IPS-NIHi11 (cell line): ENCODE results near the gene CHRNE.
"Not testable (repeated sequence)": the region's sequence is repeated elsewhere in the genome, so short reads cannot be mapped to it uniquely, and the experiment has no call there.

ENCODE experiments used
- DNase-seq: peaks from one replicate; pipeline ENCODE4 v3.0.0; 2012; ENCODE audit warnings: mixed read lengths, low spot score

Gene CHRNE

DNA sequence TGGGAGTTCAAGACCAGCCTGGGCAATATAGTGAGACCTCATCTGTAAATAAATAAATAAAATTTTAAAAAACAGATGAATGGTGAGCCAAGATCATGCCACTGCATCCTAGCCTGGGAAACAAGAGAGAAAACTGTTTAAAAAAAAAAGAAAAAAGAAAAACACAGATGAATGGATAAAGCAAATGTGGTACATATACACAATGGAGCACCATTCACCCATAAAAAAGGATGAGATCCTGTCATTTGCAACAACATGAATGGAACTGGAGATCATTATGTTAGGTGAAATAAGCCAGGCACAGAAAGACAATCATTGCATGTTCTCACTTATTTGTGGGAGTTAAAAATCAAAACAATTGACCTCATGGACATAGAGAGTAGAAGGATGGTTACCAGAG is 3.7 kb upstream of the CHRNE start:
- DNase-seq = not testable (repeated sequence)

- DNase-seq = no peak
Observed at GRCh38 chr17:4902540-4902939, 358 bp downstream of the CHRNE start.

- peak; percentile 46 for DNase-seq
Observed at GRCh38 chr17:4901648-4902344, 1.1 kb downstream of the CHRNE start.

DNA sequence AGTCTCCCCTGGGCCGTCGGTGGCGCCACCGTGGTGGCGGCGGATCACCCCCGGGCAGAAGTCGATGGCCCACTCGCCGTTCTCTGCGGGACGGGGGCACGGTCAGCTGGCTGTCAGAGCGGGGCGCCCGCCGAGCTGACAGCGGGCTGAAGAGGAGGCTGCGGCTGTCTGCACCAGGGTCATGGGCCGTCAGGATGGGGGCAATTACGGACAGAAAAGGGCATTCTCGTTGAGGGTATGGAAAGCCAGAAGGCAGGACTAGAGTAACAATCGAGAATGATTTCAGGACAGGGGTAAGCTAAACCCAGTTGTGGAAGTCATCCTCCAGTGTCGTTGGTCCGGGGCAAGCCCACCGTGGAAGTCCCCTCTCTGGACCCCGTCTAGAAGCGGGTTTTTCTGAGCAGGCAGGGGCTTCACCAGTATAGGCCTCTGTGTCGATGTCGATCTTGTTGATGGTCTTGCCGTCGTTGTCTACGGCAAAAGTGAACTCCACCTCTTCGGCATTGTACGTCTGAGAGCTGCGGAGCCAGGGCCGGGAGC is 1.7 kb downstream of the CHRNE start:
- no peak for DNase-seq

DNA sequence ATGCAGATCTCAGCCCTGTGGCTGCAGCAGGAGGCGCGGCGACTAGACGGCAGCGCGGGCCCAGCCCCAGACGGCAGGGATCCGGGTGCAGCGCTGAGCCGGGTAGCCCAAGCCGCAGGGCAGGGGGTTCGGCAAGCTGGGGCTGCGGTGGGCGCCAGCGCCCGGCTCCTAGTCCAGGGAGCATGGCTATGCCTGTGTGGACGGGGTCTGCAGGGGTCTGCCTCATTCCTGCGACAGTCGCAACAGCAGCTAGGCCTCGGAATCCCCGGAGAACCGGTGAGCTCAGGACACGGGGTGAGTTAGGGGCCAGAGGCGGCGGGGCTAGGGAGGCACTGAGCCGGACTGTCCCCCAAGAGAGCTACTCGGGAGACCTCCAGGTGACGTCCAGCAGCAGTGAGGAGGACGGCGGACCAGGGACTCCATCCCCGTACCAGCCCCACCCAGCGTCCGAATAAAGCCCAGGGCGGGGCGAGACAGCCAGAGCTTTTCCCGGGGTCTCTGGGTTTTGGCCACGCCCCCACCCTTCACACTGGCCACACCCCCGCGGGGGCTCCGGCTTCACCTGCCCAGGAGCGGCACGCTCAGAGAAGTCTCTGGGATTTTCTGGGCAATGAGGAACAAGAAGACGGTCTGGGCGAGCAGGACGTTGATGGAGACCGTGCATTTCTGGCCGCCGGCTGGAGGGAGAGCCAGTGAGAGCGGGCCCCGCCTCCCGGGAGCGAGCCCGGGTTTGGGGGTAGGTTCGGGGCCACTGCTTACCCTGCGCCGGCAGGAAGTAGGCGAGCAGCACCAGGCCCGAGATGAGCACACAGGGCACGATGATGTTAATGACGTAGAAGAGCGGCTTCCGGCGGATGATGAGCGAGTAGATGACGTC is 2.4 kb downstream of the CHRNE start:
- peak; percentile 48 for DNase-seq

DNA sequence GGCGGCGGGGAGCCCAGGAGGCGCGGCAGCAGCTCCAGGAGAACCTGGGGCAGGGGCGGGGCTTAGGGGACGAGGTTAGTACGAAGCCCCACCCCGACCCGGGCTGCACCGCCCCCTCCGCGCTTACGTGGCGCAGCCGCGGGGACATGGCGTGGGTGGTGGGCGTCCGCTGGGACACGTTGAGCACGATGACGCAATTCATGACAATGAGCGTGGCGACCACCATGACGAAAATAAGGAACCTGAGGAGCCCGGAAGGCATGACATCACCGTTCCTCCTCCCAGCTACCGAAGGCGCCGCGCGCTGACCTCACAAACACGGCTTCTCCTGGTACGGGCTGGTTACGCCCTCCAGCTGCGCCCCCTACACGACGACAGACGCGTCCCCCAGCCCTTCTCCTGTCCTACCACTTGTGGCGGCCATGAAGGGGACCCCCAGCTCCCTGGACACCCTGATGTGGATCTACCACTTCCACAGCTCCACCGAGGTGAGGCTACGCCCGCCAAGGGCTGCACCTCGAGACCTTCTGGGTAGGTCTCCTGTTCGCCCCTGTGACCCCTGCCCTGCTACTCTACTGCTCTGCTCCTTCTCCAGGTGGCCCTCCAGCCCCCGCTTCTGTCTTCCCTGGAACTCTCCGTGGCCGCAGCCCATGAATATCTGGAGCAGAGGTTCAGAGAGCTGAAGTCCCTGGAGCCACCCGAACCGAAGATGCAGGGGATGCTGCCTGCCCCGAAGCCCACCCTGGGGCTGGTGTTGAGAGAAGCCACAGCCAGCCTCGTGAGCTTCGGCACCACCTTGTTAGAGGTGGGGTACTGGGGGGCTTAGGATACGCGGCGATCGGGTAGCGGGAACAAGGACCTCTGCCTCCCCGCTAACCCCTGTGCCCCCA is 3.3 kb downstream of the CHRNE start, which contains the start of gene C17orf107:
Gene C17orf107 (plus strand): TSS at position 196 of the 890 bp plus-strand sequence. CDS start 227 bp downstream, at position 423.
- peak; percentile 90 for DNase-seq

GRCh38 chr17:4898927-4899326 is 4.0 kb downstream of the CHRNE start:
- no peak for DNase-seq

DNA sequence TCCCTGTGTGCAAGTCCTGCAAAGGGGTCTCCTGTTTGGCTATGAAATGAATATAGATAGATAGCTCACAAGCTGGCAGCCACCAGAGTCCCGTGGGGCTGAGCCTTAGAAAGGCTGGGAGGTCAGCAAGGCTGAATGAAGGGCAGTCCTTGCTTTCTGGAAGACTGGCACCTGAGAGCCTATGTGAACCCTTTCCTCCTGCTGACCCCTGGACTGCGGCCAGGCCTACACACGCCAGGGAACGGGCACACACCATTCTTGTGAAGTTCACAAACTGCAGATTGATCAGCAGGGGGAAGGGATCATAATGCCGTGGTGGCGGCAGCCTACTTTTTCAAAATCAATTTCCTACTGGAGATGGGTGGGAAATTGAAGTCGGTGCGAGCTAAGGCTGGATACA is 4.5 kb downstream of the CHRNE start:
- no peak for DNase-seq

GRCh38 chr17:4897785-4898184 is 5.1 kb downstream of the CHRNE start:
- no peak for DNase-seq

DNA sequence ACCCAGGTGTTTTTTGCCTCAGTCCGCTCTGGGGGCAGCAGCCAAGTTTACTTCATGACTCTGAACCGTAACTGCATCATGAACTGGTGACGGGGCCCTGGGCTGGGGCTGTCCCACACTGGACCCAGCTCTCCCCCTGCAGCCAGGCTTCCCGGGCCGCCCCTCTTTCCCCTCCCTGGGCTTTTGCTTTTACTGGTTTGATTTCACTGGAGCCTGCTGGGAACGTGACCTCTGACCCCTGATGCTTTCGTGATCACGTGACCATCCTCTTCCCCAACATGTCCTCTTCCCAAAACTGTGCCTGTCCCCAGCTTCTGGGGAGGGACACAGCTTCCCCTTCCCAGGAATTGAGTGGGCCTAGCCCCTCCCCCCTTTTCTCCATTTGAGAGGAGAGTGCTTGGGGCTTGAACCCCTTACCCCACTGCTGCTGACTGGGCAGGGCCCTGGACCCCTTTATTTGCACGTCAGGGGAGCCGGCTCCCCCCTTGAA is 5.7 kb downstream of the CHRNE start:
- no peak for DNase-seq

DNA sequence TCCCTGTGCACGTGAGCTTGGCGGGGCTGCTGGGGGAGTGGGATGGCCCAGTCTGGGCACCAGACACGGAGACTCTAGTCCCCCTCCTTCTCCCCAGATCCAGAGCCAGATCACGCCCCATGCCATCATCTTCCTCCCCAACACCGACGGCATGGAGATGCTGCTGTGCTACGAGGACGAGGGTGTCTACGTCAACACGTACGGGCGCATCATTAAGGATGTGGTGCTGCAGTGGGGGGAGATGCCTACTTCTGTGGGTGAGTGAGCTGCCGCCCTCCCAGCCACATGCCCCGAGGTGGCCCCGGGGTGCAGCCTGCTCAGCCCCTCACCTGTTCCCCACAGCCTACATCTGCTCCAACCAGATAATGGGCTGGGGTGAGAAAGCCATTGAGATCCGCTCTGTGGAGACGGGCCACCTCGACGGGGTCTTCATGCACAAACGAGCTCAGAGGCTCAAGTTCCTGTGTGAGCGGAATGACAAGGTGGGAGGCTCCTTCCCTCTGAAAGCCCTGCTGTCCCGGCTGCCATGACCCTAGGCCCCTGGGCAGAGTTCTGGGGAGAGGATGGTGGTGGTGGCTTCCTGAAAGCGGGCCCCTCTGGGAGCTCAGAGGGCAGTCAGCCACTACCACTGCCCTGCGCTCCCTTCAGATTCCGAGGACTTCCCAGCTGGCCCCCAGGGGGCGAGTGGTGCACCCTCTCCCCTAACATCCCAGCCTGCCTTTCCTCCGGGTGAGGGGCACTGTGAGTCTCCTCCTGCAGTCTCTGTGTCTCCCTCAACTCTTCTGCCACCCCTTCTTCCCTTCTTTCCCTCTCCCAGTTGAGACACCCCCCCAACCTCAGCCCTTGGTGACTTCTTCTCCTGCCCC is 6.3 kb downstream of the CHRNE start:
- no peak for DNase-seq

GRCh38 chr17:4895657-4896331 is 7.1 kb downstream of the CHRNE start:
- peak; percentile 75 for DNase-seq

DNA sequence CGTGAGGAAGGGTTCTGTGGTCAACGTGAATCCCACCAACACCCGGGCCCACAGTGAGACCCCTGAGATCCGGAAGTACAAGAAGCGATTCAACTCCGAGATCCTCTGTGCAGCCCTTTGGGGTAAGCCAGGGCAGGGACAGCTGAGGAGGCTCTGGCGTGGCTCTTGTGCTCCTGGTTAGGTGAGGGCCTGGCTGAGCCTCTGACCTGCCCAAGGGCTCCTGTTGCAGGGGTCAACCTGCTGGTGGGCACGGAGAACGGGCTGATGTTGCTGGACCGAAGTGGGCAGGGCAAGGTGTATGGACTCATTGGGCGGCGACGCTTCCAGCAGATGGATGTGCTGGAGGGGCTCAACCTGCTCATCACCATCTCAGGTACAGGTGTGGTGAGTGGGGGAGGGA is 7.8 kb downstream of the CHRNE start:
- DNase-seq = no peak

DNA sequence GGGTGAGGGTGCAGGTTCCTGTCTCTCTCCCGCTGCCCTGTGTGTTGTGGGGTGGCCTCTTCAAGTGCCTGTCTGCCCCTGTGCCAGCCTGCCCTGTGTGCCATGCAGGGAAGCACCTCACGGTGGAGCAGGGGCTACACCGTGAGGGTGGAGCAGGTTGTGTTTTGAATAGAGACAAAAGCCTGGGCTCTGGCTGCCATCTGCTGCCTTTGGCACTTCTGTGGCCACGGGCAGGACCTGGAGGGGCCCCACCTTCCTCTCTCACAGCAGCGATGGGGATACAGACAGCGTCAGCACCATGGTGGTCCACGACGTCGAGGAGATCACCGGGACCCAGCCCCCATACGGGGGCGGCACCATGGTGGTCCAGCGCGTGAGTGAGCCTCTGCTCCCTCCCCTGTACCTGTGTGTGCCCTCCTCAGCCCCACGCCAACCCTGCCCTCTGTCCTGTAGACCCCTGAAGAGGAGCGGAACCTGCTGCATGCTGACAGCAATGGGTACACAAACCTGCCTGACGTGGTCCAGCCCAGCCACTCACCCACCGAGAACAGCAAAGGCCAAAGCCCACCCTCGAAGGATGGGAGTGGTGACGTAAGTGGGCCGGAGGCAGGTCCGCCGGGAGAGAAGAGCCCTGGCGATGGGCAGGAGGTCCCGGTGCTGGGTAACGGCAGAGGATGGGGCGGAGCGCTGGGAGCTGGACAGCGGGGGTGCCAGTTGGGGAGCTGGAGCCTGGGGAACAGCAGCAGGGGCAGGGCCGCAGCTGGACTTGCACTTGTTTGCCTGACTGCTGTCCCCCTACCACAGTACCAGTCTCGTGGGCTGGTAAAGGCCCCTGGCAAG is 9.0 kb downstream of the CHRNE start:
- DNase-seq = peak; percentile 3

GRCh38 chr17:4893272-4893671 is 9.6 kb downstream of the CHRNE start:
- peak; percentile 6 for DNase-seq

DNA sequence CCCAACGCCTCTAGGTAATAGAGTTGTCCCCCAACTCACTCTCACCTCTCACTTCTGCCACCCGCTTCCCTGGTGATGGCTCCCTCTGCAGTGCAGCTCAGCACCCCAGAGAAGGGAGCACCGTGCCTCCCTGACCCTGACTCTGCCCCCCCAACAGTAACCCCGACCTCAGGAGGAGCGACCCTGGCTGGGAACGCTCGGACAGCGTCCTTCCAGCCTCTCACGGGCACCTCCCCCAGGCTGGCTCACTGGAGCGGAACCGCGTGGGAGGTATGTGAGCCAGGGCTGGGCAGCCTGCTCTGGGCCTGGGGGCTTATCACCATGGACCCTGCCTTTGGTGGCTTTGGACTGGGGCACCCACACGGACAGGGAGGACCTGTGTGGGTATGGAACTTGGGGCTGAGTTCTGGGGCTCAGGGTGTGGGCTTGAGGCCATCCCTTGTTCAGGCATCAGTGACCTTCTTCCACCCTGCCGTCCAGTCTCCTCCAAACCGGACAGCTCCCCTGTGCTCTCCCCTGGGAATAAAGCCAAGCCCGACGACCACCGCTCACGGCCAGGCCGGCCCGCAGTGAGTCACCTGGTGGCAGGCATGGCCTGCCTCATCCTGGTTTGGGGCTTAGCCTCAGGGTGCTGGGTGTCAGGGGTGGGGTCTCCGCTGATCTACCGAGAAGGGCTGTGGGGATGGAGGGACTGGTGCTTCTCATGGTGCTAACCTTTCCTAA is 10.2 kb downstream of the CHRNE start:
- DNase-seq = peak; percentile 9

DNA sequence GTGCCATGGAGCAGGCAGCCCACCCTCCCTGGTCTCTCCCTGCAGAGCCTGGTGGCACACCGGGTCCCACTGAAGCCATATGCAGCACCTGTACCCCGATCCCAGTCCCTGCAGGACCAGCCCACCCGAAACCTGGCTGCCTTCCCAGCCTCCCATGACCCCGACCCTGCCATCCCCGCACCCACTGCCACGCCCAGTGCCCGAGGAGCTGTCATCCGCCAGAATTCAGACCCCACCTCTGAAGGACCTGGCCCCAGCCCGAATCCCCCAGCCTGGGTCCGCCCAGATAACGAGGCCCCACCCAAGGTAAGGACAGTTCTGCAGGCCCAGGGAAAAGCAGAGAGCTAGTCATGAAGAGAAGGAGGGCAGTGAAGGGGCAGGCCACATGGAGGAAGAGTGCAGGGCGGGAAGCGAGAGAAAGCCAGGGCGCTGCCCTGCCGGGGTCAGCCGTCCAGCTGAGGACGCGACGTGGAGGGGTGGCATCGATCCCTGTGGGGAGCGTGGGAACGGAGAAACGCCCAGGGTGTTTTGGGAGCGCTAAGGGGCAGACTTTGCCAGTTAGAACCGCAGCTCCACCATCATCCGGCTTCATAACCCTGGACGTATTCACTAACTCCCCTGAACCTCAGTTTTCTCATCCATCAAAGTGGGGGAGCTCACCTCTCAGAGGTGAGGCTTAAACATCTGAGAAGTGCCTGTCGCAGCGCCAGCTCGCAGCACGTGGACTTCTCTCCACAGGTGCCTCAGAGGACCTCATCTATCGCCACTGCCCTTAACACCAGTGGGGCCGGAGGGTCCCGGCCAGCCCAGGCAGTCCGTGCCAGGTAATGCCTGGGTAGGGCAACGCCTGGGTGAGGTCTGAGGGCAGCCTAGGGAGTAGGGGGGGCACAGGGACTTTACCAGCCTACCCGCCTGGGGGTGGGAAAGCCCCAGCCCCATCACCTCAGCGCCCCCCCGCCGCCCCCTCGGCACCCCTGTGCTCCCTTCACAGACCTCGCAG is 11.2 kb downstream of the CHRNE start:
- peak; percentile 5 for DNase-seq
